Measurements from ENCODE around the gene USP47. TPM values are rescaled to one million over a fixed set of nuclear protein-coding genes. Genes with fewer than 3 reads are reported as not detected.

The USP47 gene
- total RNA-seq, 4 donors from 2014 or later = 30.5 to 74.2 (median 43.6) TPM

- Histone ChIP-seq H3K27ac (no peak overlapping the region), H3K36me3 (peaks cover 0 to 61% (median 12%) of the 10 kb centered on the region in 3 donors), H3K4me3 (no peak overlapping the region), H3K9me3 (no peaks in the 10 kb centered on the region), H3K27me3 (no peaks in the 10 kb centered on the region), H3K4me1 (peaks cover 0 to 5% (median 0%) of the 10 kb centered on the region in 3 donors)
- intact Hi-C loops (cut with DNase I) = no loop called here
- WGBS, 2 donors = 87 to 91% methylated on average over 10 to 11 of the region's 11 CpGs
- TF ChIP-seq CTCF (IDR thresholded peaks at IDR 0.05) = no peak
- no peak for TF ChIP-seq POLR2A (IDR thresholded peaks at IDR 0.05)
- DNase-seq = no peak
Observed at GRCh38 chr11:11958403-11959231, 116.8 kb downstream of the USP47 start.

DNA sequence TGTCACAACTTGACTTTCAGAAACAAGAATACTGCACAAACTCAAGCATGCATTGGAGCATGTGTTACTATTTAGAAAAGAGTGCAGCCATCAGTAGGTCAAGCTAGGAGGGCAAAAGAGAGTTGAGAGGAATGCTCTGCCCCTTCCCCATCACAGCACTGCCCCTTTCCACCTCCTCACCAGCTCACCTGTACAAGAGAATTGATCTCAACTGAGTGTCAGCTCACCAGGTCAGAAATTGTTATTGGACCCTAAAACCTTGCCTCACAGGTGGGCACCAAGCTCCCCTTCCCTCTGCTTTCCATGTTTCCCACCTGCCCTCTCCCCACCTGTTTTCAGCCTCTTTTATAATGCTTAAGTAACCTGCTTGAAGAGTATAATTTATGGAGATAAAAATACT is 117.8 kb downstream of the USP47 start:
- TF ChIP-seq POLR2A (IDR thresholded peaks at IDR 0.05) (no peak), CTCF (IDR thresholded peaks at IDR 0.05) (no peak)
- peaks cover 0 to 51% (median 12%) of the 10 kb centered on the region in 3 donors for H3K36me3 ChIP-seq
- intact Hi-C loops (cut with DNase I) = no loop called here
- no peaks in the 10 kb centered on the region for H3K9me3 ChIP-seq
- H3K4me3 ChIP-seq = no peak overlapping the region
- peaks cover 0 to 5% (median 0%) of the 10 kb centered on the region in 3 donors for H3K4me1 ChIP-seq
- no peaks in the 10 kb centered on the region for H3K27me3 ChIP-seq
- H3K27ac ChIP-seq = no peak overlapping the region
- DNase-seq = no peak

DNA sequence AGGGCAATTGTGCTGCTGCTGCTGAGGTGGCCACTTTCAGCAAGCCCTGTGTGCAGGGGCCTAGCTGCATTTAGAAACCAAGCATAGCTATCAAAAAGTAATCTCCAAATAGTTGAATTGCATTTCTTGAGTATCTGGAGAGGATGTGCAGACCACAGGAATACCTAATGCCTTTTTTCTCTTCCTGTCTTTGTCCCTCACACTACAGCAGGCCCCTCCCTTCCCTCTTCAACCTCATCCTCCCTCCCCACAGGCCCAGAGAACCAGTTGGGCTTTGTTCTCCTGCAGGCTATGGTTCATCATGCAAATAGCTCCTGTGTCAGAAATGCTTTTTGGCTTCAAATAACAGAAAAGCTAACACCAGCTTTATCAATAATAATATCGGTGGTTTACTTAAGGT is 118.9 kb downstream of the USP47 start:
- Histone ChIP-seq H3K36me3 (peaks cover 0 to 40% (median 9%) of the 10 kb centered on the region in 3 donors), H3K4me3 (no peak overlapping the region), H3K27me3 (no peaks in the 10 kb centered on the region), H3K27ac (no peak overlapping the region), H3K4me1 (peaks cover 0 to 5% (median 0%) of the 10 kb centered on the region in 3 donors), H3K9me3 (no peaks in the 10 kb centered on the region)
- DNase-seq = no peak
- TF ChIP-seq CTCF (IDR thresholded peaks at IDR 0.05) (no peak), POLR2A (IDR thresholded peaks at IDR 0.05) (no peak)
- intact Hi-C loops (cut with DNase I) = loop anchor here (10.0 kb wide), 1 partner anchor 84 kb away; no protein-coding TSS in a partner anchor
- 55 to 71% methylated on average over 1 of the region's 1 CpG for WGBS, 2 donors

DNA sequence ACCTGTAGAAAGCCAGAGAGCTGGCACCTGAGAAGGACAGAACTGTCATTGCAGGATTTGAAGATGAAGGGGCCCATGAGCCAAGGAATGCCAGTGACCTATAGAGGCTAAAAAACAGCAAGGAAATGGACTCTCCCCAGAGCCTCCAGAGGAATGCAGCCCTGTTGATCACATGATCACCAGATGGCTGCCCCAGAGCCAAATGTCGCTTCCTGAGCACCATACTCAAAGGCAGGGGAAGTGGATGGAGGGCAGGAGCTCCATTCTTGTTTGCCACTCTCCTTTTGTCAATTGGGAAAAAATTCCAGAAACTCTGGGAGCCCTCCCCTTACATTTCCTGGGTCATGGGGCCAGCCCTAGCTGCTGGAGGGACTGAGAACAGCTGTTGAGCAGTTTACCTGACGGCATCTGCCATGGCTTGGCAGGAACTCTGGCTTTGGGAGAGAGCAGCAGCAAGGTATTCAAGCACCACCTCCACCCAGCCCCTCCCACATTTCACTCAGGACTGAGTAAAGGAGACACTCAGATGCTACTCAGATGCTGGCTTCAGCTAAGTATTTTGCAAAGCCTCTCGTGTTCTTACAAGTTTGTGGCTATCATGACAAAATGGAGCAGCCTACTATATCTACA is 119.7 kb downstream of the USP47 start:
- no peak for TF ChIP-seq POLR2A (IDR thresholded peaks at IDR 0.05)
- no peak for TF ChIP-seq CTCF (IDR thresholded peaks at IDR 0.05)
- 79 to 88% methylated on average over 2 to 3 of the region's 3 CpGs for WGBS, 2 donors
- intact Hi-C loops (cut with DNase I) = loop anchor here (10.0 kb wide), 1 partner anchor 83 kb away; no protein-coding TSS in a partner anchor
- Histone ChIP-seq H3K27me3 (no peaks in the 10 kb centered on the region), H3K4me1 (peaks cover 0 to 5% (median 0%) of the 10 kb centered on the region in 3 donors), H3K27ac (no peak overlapping the region), H3K4me3 (no peak overlapping the region), H3K36me3 (peaks cover 0 to 34% (median 1%) of the 10 kb centered on the region in 3 donors), H3K9me3 (no peaks in the 10 kb centered on the region)
- DNase-seq = no peak

- Histone ChIP-seq H3K4me3 (no peak overlapping the region), H3K27me3 (no peaks in the 10 kb centered on the region), H3K27ac (no peak overlapping the region), H3K36me3 (peaks cover 0 to 25% (median 0%) of the 10 kb centered on the region in 3 donors), H3K9me3 (no peaks in the 10 kb centered on the region), H3K4me1 (peaks cover 0 to 5% (median 0%) of the 10 kb centered on the region in 3 donors)
- no peak for DNase-seq
- TF ChIP-seq POLR2A (IDR thresholded peaks at IDR 0.05) (no peak), CTCF (IDR thresholded peaks at IDR 0.05) (no peak)
- intact Hi-C loops (cut with DNase I) = loop anchor here (10.0 kb wide), 1 partner anchor 82 kb away; no protein-coding TSS in a partner anchor
- WGBS, 2 donors = 88 to 91% methylated on average over 7 of the region's 7 CpGs
Observed at GRCh38 chr11:11963067-11963466, 121.3 kb downstream of the USP47 start.

Measured in esophagus squamous epithelium (tissue), 5 donors.